ENCODE data around the gene SIN3A.

Gene SIN3A

GRCh38 chr15:75358771-75359536 lies 92.5 kb downstream of the SIN3A start:
- DNase-seq (ENCODE audit: extremely low read depth, low read depth): no peak
- no peak for TF ChIP-seq CTCF (IDR thresholded peaks at IDR 0.05; ENCODE audit: low read depth, low read length)

GRCh38 chr15:75357976-75358673 lies 93.4 kb downstream of the SIN3A start:
- TF ChIP-seq CTCF (IDR thresholded peaks at IDR 0.05; ENCODE audit: low read depth, low read length): no peak

GRCh38 chr15:75356517-75356916 lies 95.0 kb downstream of the SIN3A start:
- no peak for TF ChIP-seq CTCF (IDR thresholded peaks at IDR 0.05; ENCODE audit: low read depth, low read length)
- DNase-seq (ENCODE audit: extremely low read depth, low read depth): no peak

More at GRCh38 chr15:75357976-75358673, 93.4 kb downstream of the SIN3A start:
- no peak for DNase-seq (ENCODE audit: extremely low read depth, low read depth)

GRCh38 chr15:75356006-75356405 lies 95.5 kb downstream of the SIN3A start:
- no peak for DNase-seq (ENCODE audit: extremely low read depth, low read depth)
- no peak for TF ChIP-seq CTCF (IDR thresholded peaks at IDR 0.05; ENCODE audit: low read depth, low read length)

- TF ChIP-seq CTCF (IDR thresholded peaks at IDR 0.05; ENCODE audit: low read depth, low read length): no peak
Observed at GRCh38 chr15:75355369-75355768, 96.1 kb downstream of the SIN3A start.

GRCh38 chr15:75354454-75354853 lies 97.0 kb downstream of the SIN3A start:
- no peak for TF ChIP-seq CTCF (IDR thresholded peaks at IDR 0.05; ENCODE audit: low read depth, low read length)
- DNase-seq (ENCODE audit: extremely low read depth, low read depth): no peak

More at GRCh38 chr15:75355369-75355768, 96.1 kb downstream of the SIN3A start:
- no peak for DNase-seq (ENCODE audit: extremely low read depth, low read depth)

GRCh38 chr15:75353604-75354003 lies 97.9 kb downstream of the SIN3A start:
- TF ChIP-seq CTCF (IDR thresholded peaks at IDR 0.05; ENCODE audit: low read depth, low read length): no peak
- no peak for DNase-seq (ENCODE audit: extremely low read depth, low read depth)

Data from AG09319 (cell line).